Measurements from ENCODE around the gene S100Z.
"Not testable (repeated sequence)": the region's sequence is repeated elsewhere in the genome, so short reads cannot be mapped to it uniquely, and the experiment has no call there.

S100Z gene

GRCh38 chr5:76849419-76850291, at the start of gene S100Z:
S100Z (plus strand) TSS chr5:76850014; CDS start chr5:76875360, 25,346 bp downstream.
- no peak for TF ChIP-seq POLR2A (IDR thresholded peaks at IDR 0.05; ENCODE audit: low read length)
- TF ChIP-seq GATA1 (IDR thresholded peaks at IDR 0.05; ENCODE audit: low read depth, low read length) = no peak
- DNase-seq = peak; percentile 58 to 91

- TF ChIP-seq GATA1 (IDR thresholded peaks at IDR 0.05; ENCODE audit: low read depth, low read length) (no peak), POLR2A (IDR thresholded peaks at IDR 0.05; ENCODE audit: low read length) (no peak)
- DNase-seq = no peak
These were observed 49.2 kb upstream of the S100Z start for GRCh38 chr5:76800579-76800978.

DNA sequence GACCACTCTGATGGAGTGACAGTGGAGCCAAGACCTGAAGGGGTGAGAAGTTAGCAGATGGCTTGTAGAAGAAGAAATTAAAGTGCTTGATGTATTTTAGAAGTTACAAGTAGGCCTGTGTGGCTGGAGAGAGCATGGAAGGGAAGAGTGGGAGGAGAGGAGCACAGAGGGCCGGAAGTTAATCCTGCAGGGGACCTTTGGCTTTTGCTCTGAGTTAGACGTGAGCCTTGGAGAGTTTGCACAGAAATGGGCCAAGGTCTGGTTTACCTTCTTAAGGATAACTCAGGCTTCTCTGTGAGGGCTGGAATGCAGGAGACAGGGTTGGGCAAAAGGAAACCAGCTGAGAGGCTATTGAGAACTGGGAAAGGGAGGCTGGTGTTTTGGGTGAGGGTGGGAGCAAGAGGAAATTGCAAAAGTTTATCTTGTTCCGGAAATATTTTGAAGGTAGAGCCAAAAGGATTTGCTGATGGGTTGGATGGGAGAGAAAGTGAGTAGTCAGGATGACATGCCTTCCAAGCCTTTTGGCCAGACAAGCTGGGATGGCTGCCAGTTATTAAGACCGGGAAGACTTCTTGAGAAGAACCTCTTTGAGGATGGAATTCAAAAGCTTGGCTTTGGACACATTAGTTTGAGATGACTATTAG, 48.5 kb upstream of the S100Z start:
- no peak for DNase-seq
- TF ChIP-seq POLR2A (IDR thresholded peaks at IDR 0.05; ENCODE audit: low read length) (no peak), GATA1 (IDR thresholded peaks at IDR 0.05; ENCODE audit: low read depth, low read length) (no peak)

DNA sequence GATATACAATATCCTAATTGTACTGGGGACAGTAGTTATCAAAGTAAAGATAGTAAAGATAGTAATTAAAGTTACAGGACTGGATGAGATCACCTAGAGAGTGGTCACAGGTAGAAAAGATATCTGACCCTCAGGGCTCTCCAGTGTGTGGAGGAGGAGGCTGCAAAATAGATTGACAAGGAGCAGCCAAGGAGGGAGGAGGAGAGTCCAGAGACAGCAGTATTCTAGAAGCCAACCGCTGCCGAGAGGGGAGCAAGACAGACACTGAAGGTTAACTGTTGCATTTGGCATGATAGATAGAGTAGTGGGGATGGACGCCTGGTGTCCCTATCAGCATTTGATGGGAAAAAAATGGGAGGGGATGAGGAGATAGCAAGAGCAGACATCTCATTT, 48.0 kb upstream of the S100Z start:
- TF ChIP-seq GATA1 (IDR thresholded peaks at IDR 0.05; ENCODE audit: low read depth, low read length) (no peak), POLR2A (IDR thresholded peaks at IDR 0.05; ENCODE audit: low read length) (no peak)
- DNase-seq = no peak

DNA sequence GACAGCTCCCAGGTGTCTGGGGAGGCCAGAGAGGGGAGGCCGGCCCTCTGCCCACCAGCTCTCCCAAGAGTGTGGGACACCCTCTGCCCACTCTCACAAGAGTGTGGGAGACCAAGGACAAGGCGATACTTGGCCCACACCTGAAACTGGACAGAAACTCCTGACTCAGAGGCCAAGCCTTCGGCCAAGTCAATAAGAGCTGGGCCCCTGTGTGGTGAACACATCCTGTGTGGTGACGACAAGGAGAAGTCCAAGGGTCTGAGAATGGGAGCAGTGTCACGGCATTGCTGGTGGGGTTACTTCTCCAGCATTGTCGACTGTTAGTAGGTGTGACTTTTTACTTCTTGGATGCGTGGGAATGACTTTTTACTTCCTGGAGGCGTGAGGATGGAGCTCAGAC, 45.5 kb upstream of the S100Z start:
- TF ChIP-seq POLR2A (IDR thresholded peaks at IDR 0.05; ENCODE audit: low read length) (no peak), GATA1 (IDR thresholded peaks at IDR 0.05; ENCODE audit: low read depth, low read length) (no peak)
- DNase-seq = no peak

- TF ChIP-seq GATA1 (IDR thresholded peaks at IDR 0.05; ENCODE audit: low read depth, low read length) (no peak), POLR2A (IDR thresholded peaks at IDR 0.05; ENCODE audit: low read length) (no peak)
- peak; percentile 33 to 41 for DNase-seq
These were observed 43.9 kb upstream of the S100Z start for GRCh38 chr5:76805821-76806505.

GRCh38 chr5:76807296-76807695, 42.5 kb upstream of the S100Z start:
- DNase-seq = no peak
- TF ChIP-seq GATA1 (IDR thresholded peaks at IDR 0.05; ENCODE audit: low read depth, low read length) (no peak), POLR2A (IDR thresholded peaks at IDR 0.05; ENCODE audit: low read length) (no peak)

DNA sequence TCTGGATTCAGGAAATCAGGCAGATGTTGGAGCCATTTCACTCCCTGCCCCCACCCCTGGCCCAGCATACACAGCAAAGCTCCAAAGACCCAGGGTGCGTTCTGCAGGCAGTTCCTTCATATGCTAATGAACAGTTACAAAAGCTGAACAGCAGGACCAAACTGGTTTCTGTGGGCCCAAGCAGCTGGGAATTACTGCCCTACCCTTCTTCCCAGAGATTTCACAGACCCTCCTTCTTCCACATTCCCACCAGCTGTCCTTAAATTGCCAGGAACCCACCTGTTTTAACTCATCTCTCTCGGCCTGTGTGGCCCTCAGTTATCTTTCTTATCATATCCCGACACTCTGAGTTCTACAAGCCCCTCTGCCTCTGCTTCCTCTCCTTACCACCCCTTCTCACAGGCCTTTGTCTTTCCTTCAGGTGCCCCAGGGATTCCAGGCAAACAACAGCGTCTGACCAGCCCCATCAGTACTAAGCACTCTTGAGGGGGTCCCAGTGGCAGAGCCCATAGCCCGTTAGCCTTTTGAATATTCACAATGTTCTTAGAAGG, 41.6 kb upstream of the S100Z start:
- DNase-seq = no peak
- no peak for TF ChIP-seq POLR2A (IDR thresholded peaks at IDR 0.05; ENCODE audit: low read length)
- no peak for TF ChIP-seq GATA1 (IDR thresholded peaks at IDR 0.05; ENCODE audit: low read depth, low read length)

- no peak for DNase-seq
- TF ChIP-seq GATA1 (IDR thresholded peaks at IDR 0.05; ENCODE audit: low read depth, low read length) (no peak), POLR2A (IDR thresholded peaks at IDR 0.05; ENCODE audit: low read length) (no peak)
These were observed 40.7 kb upstream of the S100Z start for GRCh38 chr5:76809141-76809540.

- no peak for TF ChIP-seq GATA1 (IDR thresholded peaks at IDR 0.05; ENCODE audit: low read depth, low read length)
- no peak for DNase-seq
These were observed 39.6 kb upstream of the S100Z start for GRCh38 chr5:76810236-76810635.

DNA sequence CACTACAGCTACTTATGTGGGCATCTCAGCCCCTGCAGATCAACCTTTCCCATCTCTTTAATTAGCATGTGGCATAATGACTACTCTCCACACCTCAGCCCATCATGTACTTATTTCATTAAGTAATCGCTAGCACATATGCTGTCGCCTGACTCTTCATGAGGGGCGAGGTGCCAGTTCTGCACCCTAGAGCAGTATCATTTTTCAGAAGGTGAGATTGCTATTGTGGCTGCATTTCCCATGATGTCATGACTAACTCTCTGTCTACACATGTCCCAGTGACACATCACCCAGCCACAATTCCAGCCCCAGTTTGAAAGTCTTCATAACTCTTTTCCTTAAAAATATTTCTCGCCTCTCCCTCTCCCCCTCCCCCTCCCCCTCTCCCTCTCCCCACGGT, 38.6 kb upstream of the S100Z start:
- DNase-seq = no peak
- TF ChIP-seq GATA1 (IDR thresholded peaks at IDR 0.05; ENCODE audit: low read depth, low read length) (no peak), POLR2A (IDR thresholded peaks at IDR 0.05; ENCODE audit: low read length) (no peak)

- DNase-seq = not testable (repeated sequence)
These were observed 37.6 kb upstream of the S100Z start for GRCh38 chr5:76812209-76812608.

DNA sequence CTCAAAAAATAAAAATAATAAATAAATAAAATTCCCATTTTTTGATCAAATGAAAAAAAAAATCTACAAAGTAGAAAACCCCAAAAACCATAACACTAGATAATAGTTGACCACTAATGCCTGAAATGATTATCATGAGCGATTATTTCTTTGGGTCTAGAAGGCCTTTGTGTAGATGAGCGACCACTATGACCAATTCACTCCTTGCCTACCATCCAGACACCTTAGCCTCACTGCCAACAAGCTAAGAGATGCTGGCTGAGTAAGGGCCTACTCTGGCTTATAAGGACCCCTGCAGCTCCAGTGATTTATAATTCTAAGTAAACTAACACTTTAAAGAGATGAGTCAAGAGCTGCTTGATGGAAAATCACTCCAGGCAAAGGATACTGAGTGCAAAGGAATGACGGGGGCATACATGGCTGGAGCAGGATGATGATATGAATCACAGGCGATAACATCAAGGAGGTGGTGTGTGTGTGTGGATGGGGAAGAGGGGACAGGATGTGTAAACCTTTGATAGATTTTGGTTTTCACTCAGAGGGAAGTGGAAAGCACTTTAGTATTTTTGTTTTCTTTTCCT, 35.7 kb upstream of the S100Z start:
- TF ChIP-seq POLR2A (IDR thresholded peaks at IDR 0.05; ENCODE audit: low read length) = no peak
- TF ChIP-seq GATA1 (IDR thresholded peaks at IDR 0.05; ENCODE audit: low read depth, low read length) = no peak
- DNase-seq = no peak
